ENCODE measurements around the gene ADAMTS3.

The ADAMTS3 gene

GRCh38 chr4:72326692-72327632, 242.1 kb downstream of the ADAMTS3 start:
- TF ChIP-seq, protein P1, sequence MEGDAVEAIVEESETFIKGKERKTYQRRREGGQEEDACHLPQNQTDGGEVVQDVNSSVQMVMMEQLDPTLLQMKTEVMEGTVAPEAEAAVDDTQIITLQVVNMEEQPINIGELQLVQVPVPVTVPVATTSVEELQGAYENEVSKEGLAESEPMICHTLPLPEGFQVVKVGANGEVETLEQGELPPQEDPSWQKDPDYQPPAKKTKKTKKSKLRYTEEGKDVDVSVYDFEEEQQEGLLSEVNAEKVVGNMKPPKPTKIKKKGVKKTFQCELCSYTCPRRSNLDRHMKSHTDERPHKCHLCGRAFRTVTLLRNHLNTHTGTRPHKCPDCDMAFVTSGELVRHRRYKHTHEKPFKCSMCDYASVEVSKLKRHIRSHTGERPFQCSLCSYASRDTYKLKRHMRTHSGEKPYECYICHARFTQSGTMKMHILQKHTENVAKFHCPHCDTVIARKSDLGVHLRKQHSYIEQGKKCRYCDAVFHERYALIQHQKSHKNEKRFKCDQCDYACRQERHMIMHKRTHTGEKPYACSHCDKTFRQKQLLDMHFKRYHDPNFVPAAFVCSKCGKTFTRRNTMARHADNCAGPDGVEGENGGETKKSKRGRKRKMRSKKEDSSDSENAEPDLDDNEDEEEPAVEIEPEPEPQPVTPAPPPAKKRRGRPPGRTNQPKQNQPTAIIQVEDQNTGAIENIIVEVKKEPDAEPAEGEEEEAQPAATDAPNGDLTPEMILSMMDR (IDR thresholded peaks at IDR 0.05; ENCODE audit: extremely low read depth, insufficient read depth, missing control alignments), result peak; percentile 51
- in situ Hi-C loops (cut with MboI; ENCODE audit: low pct_unique_long_range_greater_than_20kb, low sequenced_read_pairs, unreplicated experiment), result no loop called here
- DNase-seq (ENCODE audit: low spot score), result peak; percentile 9

DNA sequence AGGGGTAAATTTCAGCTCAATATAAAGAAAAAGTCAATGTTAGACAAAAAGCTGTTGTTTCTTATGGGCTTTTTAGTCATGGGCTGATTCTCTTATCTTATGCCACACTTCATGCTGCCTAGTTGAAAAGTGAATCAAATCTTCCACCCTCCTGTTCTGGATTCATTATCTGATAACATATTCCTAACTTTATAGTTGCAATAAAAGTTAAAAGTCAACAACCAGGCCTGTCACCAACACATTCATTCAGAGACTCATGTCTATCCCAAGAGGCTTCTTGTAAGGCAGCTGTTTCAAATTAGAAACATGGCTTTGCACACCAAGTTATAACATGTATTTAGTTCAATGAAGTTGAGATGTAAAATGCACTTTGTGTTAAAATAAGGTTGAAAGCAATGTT, 243.8 kb downstream of the ADAMTS3 start:
- TF ChIP-seq, protein P1 (IDR thresholded peaks at IDR 0.05; ENCODE audit: extremely low read depth, insufficient read depth, missing control alignments), result no peak
- in situ Hi-C loops (cut with MboI; ENCODE audit: low pct_unique_long_range_greater_than_20kb, low sequenced_read_pairs, unreplicated experiment), result no loop called here
- DNase-seq (ENCODE audit: low spot score), result no peak

DNA sequence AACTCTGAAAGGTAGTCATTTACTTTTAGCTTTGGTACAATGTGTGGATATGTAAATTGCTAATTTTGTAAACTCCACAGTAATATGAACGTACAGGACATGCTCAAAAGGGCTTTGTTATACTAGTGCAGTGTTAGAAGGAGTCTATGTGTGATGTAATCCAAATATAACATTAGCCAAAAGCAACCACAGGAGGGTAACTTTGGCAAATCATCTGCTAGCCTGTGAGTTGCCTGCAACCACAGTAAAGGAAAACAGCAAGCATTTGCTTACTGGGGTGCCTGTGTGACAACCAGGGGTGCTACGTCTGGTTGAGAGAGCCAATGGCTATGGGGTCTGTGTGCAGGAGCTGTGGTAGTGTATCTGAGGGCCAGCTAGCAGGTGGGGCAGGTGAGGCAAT, 245.8 kb downstream of the ADAMTS3 start:
- DNase-seq (ENCODE audit: low spot score), result no peak
- TF ChIP-seq, protein P1 (IDR thresholded peaks at IDR 0.05; ENCODE audit: extremely low read depth, insufficient read depth, missing control alignments), result no peak
- in situ Hi-C loops (cut with MboI; ENCODE audit: low pct_unique_long_range_greater_than_20kb, low sequenced_read_pairs, unreplicated experiment), result no loop called here

- in situ Hi-C loops (cut with MboI; ENCODE audit: low pct_unique_long_range_greater_than_20kb, low sequenced_read_pairs, unreplicated experiment), result no loop called here
- no peak for DNase-seq (ENCODE audit: low spot score)
- TF ChIP-seq, protein P1 (IDR thresholded peaks at IDR 0.05; ENCODE audit: extremely low read depth, insufficient read depth, missing control alignments), result no peak
Measured at GRCh38 chr4:72320223-72320948, 248.6 kb downstream of the ADAMTS3 start.

DNA sequence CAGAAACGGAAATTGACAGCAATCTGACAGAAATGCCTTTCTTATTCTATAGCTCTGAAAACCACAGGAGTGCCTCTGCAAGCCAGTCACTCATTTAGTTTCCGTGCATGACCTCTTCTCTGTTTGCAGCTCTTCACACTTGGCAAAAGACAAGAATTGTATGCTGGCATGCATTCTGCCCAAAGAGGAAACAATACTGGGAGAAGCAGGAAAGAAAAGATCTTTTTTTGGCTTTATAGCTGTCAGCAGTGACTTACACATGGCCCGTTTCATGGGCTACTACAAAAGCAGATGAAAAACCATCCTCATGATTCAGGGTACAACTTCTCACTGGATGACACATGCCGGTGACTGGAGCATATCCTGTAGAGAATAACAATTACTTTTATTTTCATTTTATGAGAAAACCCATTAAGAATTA, 249.4 kb downstream of the ADAMTS3 start:
- TF ChIP-seq, protein P1 (IDR thresholded peaks at IDR 0.05; ENCODE audit: extremely low read depth, insufficient read depth, missing control alignments), result no peak
- in situ Hi-C loops (cut with MboI; ENCODE audit: low pct_unique_long_range_greater_than_20kb, low sequenced_read_pairs, unreplicated experiment), result no loop called here
- no peak for DNase-seq (ENCODE audit: low spot score)

- no peak for DNase-seq (ENCODE audit: low spot score)
- TF ChIP-seq, protein P1 (IDR thresholded peaks at IDR 0.05; ENCODE audit: extremely low read depth, insufficient read depth, missing control alignments), result no peak
- in situ Hi-C loops (cut with MboI; ENCODE audit: low pct_unique_long_range_greater_than_20kb, low sequenced_read_pairs, unreplicated experiment), result no loop called here
Measured at GRCh38 chr4:72318421-72319170, 250.4 kb downstream of the ADAMTS3 start.

Data from GM13977 (cell line).